ENCODE measurements around the gene SCUBE1.

GRCh38 chr22:43199541-43199940 is 143.6 kb downstream of the SCUBE1 start:
- TF ChIP-seq CTCF (IDR thresholded peaks at IDR 0.05) (no peak), REST (IDR thresholded peaks at IDR 0.05; ENCODE audit: low read depth, low read length) (no peak), MXI1 (IDR thresholded peaks at IDR 0.05; ENCODE audit: low read depth, low read length) (no peak), POLR2AphosphoS5 (IDR thresholded peaks at IDR 0.05; ENCODE audit: low read depth, low read length) (no peak), RAD21 (IDR thresholded peaks at IDR 0.05; ENCODE audit: low read length) (no peak)

All from SK-N-SH (cell line).